Sigmoid colon (tissue), 4 donors: ENCODE data around the gene MAT1A.

Source experiments
- POLR2A ChIP-seq, 2 donors: fragments of 450-650 bp; IDR thresholded peaks; one replicate each; pipeline ENCODE4 v1.6.1; 2016; ENCODE audit warnings: antibody characterized with exemption in 2 of 2, mild to moderate bottlenecking in 2 of 2, moderate library complexity in 2 of 2
- POLR2AphosphoS5 ChIP-seq, 4 donors: sonication (generic); formaldehyde crosslinking; IDR thresholded peaks; one replicate each; pipeline ENCODE4 v1.6.1; 2017; ENCODE audit warnings: antibody characterized with exemption in 4 of 4
- TF ChIP-seq, protein P1 (sequence below), 4 experiments: fragments of 450-650 bp in 3 of 4; fragments of 200-600 bp in 1 of 4; IDR thresholded peaks; one replicate each; pipeline ENCODE4 v1.5.1; 2016 to 2019; ENCODE audit warnings: antibody characterized with exemption in 4 of 4, mild to moderate bottlenecking in 3 of 4, moderate library complexity in 2 of 4

DNA sequence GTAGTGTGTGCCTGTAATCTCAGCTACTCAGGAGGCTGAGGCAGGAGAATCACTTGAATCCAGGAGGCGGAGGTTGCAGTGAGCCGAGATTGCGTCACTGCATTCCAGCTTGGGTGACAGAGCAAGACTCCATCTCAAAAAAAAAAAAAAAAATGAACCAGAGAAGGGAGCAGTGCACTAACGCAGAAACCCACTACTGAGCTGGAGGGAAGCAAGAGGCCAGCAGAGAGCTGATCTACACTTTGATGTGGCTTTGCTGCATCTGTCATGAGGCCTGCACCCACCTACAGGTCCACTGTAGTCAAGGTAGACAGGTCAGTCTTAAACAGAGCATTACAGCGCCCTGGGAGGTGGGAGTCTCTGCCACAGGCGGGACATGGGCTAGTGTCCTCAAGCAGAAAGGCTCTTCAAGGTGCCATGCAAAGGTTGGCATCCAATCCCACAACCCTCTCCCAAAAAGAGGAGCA is 30.0 kb downstream of the MAT1A start:
- TF ChIP-seq, protein P1, sequence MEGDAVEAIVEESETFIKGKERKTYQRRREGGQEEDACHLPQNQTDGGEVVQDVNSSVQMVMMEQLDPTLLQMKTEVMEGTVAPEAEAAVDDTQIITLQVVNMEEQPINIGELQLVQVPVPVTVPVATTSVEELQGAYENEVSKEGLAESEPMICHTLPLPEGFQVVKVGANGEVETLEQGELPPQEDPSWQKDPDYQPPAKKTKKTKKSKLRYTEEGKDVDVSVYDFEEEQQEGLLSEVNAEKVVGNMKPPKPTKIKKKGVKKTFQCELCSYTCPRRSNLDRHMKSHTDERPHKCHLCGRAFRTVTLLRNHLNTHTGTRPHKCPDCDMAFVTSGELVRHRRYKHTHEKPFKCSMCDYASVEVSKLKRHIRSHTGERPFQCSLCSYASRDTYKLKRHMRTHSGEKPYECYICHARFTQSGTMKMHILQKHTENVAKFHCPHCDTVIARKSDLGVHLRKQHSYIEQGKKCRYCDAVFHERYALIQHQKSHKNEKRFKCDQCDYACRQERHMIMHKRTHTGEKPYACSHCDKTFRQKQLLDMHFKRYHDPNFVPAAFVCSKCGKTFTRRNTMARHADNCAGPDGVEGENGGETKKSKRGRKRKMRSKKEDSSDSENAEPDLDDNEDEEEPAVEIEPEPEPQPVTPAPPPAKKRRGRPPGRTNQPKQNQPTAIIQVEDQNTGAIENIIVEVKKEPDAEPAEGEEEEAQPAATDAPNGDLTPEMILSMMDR (IDR thresholded peaks at IDR 0.05) = no peak
- TF ChIP-seq POLR2AphosphoS5 (IDR thresholded peaks at IDR 0.05) (no peak), POLR2A (IDR thresholded peaks at IDR 0.05) (no peak)
